CD4-positive, alpha-beta T cell treated with Interleukin-4 for 1 hour (primary cell): ENCODE results near the gene RAI14.
A peak's percentile ranks its signal among the peaks of the same experiment; 100 is the strongest.

ENCODE experiments used
- DNase-seq, 2 donors: peaks; one replicate each; pipeline ENCODE4 v3.0.0-alpha.2; 2020 to 2022

The RAI14 gene

GRCh38 chr5:34648039-34648839 lies 7.9 kb upstream of the RAI14 start:
- DNase-seq = no peak

- DNase-seq = no peak
These were observed 7.3 kb upstream of the RAI14 start for GRCh38 chr5:34648840-34649158.

- no peak for DNase-seq
These were observed 4.3 kb upstream of the RAI14 start for GRCh38 chr5:34651791-34652190.

GRCh38 chr5:34652466-34652865 lies 3.7 kb upstream of the RAI14 start:
- DNase-seq = no peak

GRCh38 chr5:34652914-34653313 lies 3.2 kb upstream of the RAI14 start:
- DNase-seq = no peak

- DNase-seq = no peak
These were observed 2.4 kb upstream of the RAI14 start for GRCh38 chr5:34653708-34654107.

- peak in 1 of 2 donors; percentile 34 for DNase-seq
These were observed 655 bp upstream of the RAI14 start for GRCh38 chr5:34655354-34655991.

GRCh38 chr5:34656700-34657273 lies 659 bp downstream of the RAI14 start:
- no peak for DNase-seq

- DNase-seq = no peak
These were observed 1.3 kb downstream of the RAI14 start for GRCh38 chr5:34657274-34657921.

DNA sequence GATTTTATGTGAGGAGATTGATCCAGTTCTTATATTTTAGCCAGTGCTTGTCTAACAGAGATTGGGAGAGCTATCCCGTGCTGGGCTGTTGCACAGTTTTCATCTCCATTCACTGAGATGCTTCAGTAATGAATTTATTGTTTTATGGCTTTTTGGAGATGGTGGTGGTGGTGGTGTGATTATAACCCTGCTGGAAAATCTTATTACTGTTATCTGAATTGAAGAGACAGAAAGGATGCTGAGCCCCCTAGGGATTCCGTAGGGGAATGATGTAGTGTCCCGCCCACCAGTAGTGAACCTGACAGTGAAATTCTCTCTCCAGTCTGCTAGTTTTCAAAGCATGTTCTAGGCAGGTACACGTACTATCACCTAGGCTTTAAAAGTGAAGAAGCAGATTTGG lies 1.9 kb downstream of the RAI14 start:
- no peak for DNase-seq

DNA sequence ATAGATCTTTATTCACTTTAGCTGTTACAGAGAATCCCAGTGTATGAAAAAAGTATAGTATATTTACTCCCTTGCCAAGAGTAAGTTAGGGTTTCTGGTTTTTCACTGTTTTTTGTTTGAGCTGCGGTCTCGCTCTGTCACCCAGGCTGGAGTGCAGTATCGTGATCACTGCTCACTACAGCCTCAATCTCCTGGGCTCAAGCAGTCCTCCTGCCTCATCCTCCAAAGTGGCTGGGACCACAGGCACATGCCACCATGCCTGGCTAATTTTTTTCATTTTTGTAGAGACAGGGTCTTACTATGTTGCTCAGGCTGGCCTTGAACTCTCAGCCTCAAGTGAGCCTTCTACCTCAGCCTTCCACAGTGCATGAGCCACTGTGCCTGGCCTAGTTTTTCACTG lies 3.0 kb downstream of the RAI14 start:
- DNase-seq = no peak

DNA sequence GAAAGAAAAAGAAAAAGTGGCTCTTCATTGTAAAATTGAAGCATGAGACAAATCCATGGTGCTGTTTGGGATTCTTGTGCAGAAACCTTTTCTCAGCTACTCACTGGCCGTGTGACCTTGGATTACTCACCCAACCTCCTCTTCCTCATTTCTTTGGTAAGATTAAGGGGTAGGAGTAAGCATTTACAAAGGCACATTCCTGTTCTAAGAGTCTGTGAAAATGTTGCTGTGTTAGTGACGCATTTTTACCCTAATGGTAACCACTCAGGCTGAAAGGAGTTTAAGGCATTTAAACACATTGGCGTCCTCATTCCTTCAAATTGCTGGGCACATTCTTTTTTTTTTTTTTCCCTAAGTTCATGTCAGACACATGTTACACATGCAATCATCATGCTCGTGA lies 4.3 kb downstream of the RAI14 start:
- no peak for DNase-seq

- no peak for DNase-seq
These were observed 7.8 kb downstream of the RAI14 start for GRCh38 chr5:34663771-34664496.

GRCh38 chr5:34666392-34667080 lies 10.4 kb downstream of the RAI14 start:
- DNase-seq = no peak

DNA sequence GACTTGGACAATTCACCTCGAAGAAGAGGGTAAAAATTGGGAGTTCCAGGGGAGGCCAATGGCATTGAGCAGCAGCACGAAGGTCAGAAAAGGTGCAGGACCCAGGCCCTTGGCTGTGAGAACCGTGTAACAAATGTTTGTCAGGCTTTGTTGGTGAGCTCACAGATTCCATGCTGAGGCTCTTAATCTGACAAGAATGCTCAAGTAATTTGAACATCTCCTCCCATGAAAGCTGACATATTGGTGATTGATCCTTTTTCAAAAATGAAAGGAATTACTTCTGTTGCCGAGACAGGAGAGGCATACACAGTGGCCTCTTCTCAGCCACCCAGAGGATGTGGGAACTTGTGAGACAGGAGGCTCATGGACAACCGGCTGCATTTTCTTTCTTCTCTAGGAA lies 11.6 kb downstream of the RAI14 start:
- DNase-seq = no peak

- DNase-seq = no peak
These were observed 13.9 kb downstream of the RAI14 start for GRCh38 chr5:34669931-34670516.

DNA sequence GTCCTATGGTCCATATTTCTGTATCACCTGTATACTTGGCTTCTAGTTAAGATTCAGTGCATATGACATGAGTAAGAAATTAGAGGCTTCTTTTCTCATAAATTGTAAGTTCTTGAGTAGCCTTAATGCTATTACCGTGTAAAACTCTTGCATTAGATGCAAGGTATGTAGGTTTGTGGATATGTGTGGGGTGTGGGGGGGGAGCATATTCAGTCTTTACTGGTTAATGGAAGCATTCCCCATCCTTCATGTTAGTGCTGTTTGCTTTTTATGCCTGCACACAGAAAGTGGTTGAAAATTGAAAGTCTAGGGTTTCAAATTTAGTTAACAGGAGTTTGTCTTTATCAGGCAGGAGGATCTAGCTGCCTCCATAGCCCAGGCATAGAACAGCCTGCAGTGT lies 16.1 kb downstream of the RAI14 start:
- DNase-seq = no peak

GRCh38 chr5:34673463-34674125 lies 17.5 kb downstream of the RAI14 start:
- no peak for DNase-seq

GRCh38 chr5:34674187-34674586 lies 18.1 kb downstream of the RAI14 start:
- DNase-seq = no peak

DNA sequence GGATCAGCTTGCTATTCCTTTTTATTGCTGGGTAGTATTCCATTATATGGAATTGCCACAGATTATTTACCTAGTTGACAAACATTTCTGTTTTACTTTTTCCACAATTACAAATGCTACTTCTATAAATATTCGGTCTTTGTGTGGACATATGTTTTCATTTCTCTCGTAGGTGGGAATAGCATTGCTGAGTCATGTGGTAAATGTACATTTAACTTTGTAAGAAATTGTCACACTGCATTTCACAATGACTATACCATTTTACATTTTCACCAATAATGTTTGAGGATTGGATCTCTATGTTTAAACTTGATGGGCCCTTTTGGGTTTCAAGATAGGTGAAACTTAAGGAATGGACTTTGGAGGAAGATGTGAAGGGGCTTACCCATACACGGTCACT lies 19.7 kb downstream of the RAI14 start:
- no peak for DNase-seq

- no peak for DNase-seq
These were observed 20.3 kb downstream of the RAI14 start for GRCh38 chr5:34676416-34676815.

- DNase-seq = no peak
These were observed 21.3 kb downstream of the RAI14 start for GRCh38 chr5:34677428-34677827.
